Measurements from ENCODE around the gene SRBD1.

DNA sequence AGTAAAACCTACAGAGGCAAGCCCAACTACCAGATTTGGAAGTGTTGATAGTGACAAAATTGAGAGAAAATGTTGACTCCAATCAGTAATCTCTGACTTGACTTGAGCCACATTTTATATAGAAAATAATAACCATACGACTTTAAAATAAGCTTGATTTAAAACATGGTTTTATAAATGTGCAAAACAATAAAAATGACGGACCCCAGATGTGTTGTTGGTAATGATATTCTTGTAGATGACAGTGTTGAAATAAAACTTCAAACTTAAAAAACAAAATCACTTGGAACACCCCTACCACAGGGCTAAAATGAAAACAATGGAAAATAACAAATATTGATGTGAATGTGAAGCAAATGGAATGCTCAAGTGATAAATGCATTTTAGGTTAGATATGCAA lies 188.1 kb downstream of the SRBD1 start:
- TF ChIP-seq, protein P1, sequence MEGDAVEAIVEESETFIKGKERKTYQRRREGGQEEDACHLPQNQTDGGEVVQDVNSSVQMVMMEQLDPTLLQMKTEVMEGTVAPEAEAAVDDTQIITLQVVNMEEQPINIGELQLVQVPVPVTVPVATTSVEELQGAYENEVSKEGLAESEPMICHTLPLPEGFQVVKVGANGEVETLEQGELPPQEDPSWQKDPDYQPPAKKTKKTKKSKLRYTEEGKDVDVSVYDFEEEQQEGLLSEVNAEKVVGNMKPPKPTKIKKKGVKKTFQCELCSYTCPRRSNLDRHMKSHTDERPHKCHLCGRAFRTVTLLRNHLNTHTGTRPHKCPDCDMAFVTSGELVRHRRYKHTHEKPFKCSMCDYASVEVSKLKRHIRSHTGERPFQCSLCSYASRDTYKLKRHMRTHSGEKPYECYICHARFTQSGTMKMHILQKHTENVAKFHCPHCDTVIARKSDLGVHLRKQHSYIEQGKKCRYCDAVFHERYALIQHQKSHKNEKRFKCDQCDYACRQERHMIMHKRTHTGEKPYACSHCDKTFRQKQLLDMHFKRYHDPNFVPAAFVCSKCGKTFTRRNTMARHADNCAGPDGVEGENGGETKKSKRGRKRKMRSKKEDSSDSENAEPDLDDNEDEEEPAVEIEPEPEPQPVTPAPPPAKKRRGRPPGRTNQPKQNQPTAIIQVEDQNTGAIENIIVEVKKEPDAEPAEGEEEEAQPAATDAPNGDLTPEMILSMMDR (IDR thresholded peaks at IDR 0.05 in 2 of 3, conservative IDR thresholded peaks at IDR 0.05 in 1 of 3; ENCODE audit: borderline replicate concordance in 1 of 3, insufficient read depth in 1 of 3, low read depth in 2 of 3, low read length in 2 of 3) = no peak
- TF ChIP-seq, protein P2, sequence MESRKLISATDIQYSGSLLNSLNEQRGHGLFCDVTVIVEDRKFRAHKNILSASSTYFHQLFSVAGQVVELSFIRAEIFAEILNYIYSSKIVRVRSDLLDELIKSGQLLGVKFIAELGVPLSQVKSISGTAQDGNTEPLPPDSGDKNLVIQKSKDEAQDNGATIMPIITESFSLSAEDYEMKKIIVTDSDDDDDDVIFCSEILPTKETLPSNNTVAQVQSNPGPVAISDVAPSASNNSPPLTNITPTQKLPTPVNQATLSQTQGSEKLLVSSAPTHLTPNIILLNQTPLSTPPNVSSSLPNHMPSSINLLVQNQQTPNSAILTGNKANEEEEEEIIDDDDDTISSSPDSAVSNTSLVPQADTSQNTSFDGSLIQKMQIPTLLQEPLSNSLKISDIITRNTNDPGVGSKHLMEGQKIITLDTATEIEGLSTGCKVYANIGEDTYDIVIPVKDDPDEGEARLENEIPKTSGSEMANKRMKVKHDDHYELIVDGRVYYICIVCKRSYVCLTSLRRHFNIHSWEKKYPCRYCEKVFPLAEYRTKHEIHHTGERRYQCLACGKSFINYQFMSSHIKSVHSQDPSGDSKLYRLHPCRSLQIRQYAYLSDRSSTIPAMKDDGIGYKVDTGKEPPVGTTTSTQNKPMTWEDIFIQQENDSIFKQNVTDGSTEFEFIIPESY (IDR thresholded peaks at IDR 0.05; ENCODE audit: extremely low read depth, insufficient replicate concordance, low read length) = no peak
- no peak for TF ChIP-seq SP1 (IDR thresholded peaks at IDR 0.05; ENCODE audit: low read depth)
- no peak for TF ChIP-seq JUND (IDR thresholded peaks at IDR 0.05)
- no peak for TF ChIP-seq CEBPB (IDR thresholded peaks at IDR 0.05; ENCODE audit: low read depth)
- TF ChIP-seq EGR1 (IDR thresholded peaks at IDR 0.05; ENCODE audit: low read depth) = no peak
- TF ChIP-seq POLR2AphosphoS5 (IDR thresholded peaks at IDR 0.05; ENCODE audit: low read depth, low read length) = no peak
- no peak for TF ChIP-seq RAD21 (IDR thresholded peaks at IDR 0.05; ENCODE audit: low read depth)
- TF ChIP-seq POLR2A (IDR thresholded peaks at IDR 0.05; ENCODE audit: borderline replicate concordance, extremely low read depth, insufficient read depth, insufficient read length) = no peak
- TF ChIP-seq ZNF274 (IDR thresholded peaks at IDR 0.05; ENCODE audit: low read depth, low read length) = no peak
- TF ChIP-seq SIN3A (IDR thresholded peaks at IDR 0.05; ENCODE audit: low read depth) = no peak
- TF ChIP-seq EZH2phosphoT487 (IDR thresholded peaks at IDR 0.05; ENCODE audit: borderline replicate concordance) = no peak
- no peak for TF ChIP-seq EZH2 (IDR thresholded peaks at IDR 0.05)
- TF ChIP-seq TCF7L2 (IDR thresholded peaks at IDR 0.05; ENCODE audit: borderline replicate concordance, extremely low read depth, insufficient read depth, insufficient read length) = no peak

All from HCT116 (cell line).